HepG2 (cell line): ENCODE data around the gene FASTK. TPM values are rescaled to one million over a fixed set of nuclear protein-coding genes. Genes with fewer than 3 reads are reported as not detected.

ENCODE experiments used
- ATAC-seq: fragments of 200-7000 bp; cut with Tn5 transposase; 3 replicates; pipeline ENCODE4 v1.9.1; 2020; ENCODE audit warnings: mild to moderate bottlenecking, moderate library complexity
- BruUV-seq: library from RNA; stranded (reverse); fragments of 400-500 nt; replicated peaks from 2 replicates; lab custom pipeline; 2021; lab: Mats Ljungman, UMichigan
- CTCF ChIA-PET: fragments of 300-600 bp; formaldehyde crosslinking; extraction: SDS; loops from one replicate; lab custom pipeline; 2021; ENCODE audit warnings: low total read pairs, inconsistent platforms, low intra/inter-chr PET ratio; lab: Yijun Ruan, JAX
- POLR2A ChIA-PET: fragments of 350-600 bp; sonication (Branson Sonifier 250); formaldehyde crosslinking; loops from one replicate; lab custom pipeline; 2020; ENCODE audit warnings: antibody characterized with exemption, inconsistent platforms; lab: Yijun Ruan, JAX
- DNase-seq: peaks from one replicate; pipeline ENCODE4 v3.0.0-alpha.2; 2015; ENCODE audit warnings: low spot score
- FAIRE-seq: peaks from 3 replicates; lab custom pipeline; 2011; peaks lifted over from hg19 to GRCh38; lab: Jason Lieb, UNC
- H2AFZ ChIP-seq: one replicate; pipeline ENCODE4 v1.6.1; 2011; ENCODE audit warnings: low read length, inconsistent platforms
- H3K27ac ChIP-seq: fragments of 300-600 bp; 3 replicates; pipeline ENCODE4 v1.8.0; 2011; ENCODE audit warnings: mixed run types, mild to moderate bottlenecking, mixed read lengths, low read length, inconsistent platforms; ENCODE audit not compliant: insufficient read depth; ENCODE audit errors: extremely low read length
- H3K27me3 ChIP-seq, 2 experiments: fragments of 200-600 bp in 1 of 2; 2 replicates in 1 of 2; 3 replicates in 1 of 2; pipeline versions ENCODE4 v1.6.0 to v1.8.0; 2011; ENCODE audit warnings: low read length in 2 of 2, mild to moderate bottlenecking in 2 of 2, moderate library complexity in 2 of 2, inconsistent platforms in 1 of 2; ENCODE audit not compliant: insufficient read depth in 2 of 2, control insufficient read depth in 1 of 2
- H3K36me3 ChIP-seq, 2 experiments: fragments of 200-600 bp in 1 of 2; replicated peaks in 1 of 2; 2 replicates in 1 of 2; 3 replicates in 1 of 2; pipeline versions ENCODE4 v1.5.1 to v1.8.0; 2011; ENCODE audit warnings: low read length in 2 of 2, inconsistent platforms in 1 of 2; ENCODE audit not compliant: insufficient read depth in 2 of 2, control insufficient read depth in 1 of 2
- H3K4me1 ChIP-seq: 2 replicates; pipeline ENCODE4 v1.5.1; 2012; ENCODE audit warnings: low read length, inconsistent platforms; ENCODE audit not compliant: insufficient read depth
- H3K4me2 ChIP-seq: 2 replicates; pipeline ENCODE4 v1.6.0; 2011; ENCODE audit warnings: low read depth, low read length, inconsistent platforms
- H3K4me3 ChIP-seq, 3 experiments: fragments of 200-600 bp in 1 of 3; sonication (generic), shearing (Covaris generic) in 1 of 3; replicated peaks in 1 of 3; 2 replicates each; pipeline ENCODE4 v1.5.1; 2011 to 2016; ENCODE audit warnings: low read length in 3 of 3, inconsistent platforms in 2 of 3, low read depth in 2 of 3, mild to moderate bottlenecking in 2 of 3, control low read depth in 1 of 3, mixed read lengths in 1 of 3; ENCODE audit not compliant: insufficient read depth in 1 of 3
- H3K79me2 ChIP-seq: one replicate; pipeline ENCODE4 v1.6.1; 2011; ENCODE audit warnings: low read length, inconsistent platforms; ENCODE audit not compliant: insufficient read depth
- H3K9ac ChIP-seq: 2 replicates; pipeline ENCODE4 v1.6.0; 2011; ENCODE audit warnings: mild to moderate bottlenecking, low read depth, low read length, inconsistent platforms; ENCODE audit not compliant: insufficient read depth
- H3K9me3 ChIP-seq: 2 replicates; pipeline ENCODE4 v1.5.1; 2012; ENCODE audit warnings: mild to moderate bottlenecking, low read length
- H4K20me1 ChIP-seq: 2 replicates; pipeline ENCODE4 v1.6.0; 2011; ENCODE audit warnings: inconsistent platforms, mild to moderate bottlenecking, low read length, moderate library complexity; ENCODE audit not compliant: insufficient read depth
- NFYC ChIP-seq: IDR thresholded peaks from 2 replicates; pipeline ENCODE4 v1.6.1; 2016; ENCODE audit warnings: missing genetic modification reagents, missing compliant biosample characterization
- ZFAT ChIP-seq: sonication (generic); formaldehyde crosslinking; conservative IDR thresholded peaks from 2 replicates; pipeline ENCODE4 v1.8.1; 2023; ENCODE audit warnings: missing genetic modification reagents, inconsistent platforms
- WGBS: methylation state at CpG from one replicate; pipeline ENCODE4 v1.1.6; 2017; ENCODE audit warnings: low lambda C conversion rate; 5-methylcytosine and 5-hydroxymethylcytosine counted together
- in situ Hi-C: cut with HindIII; loops from 2 replicates; pipeline ENCODE4 v1.10.0; 2017; ENCODE audit warnings: low pct_unique_long_range_greater_than_20kb; ENCODE audit not compliant: extremely low pct_ligation_motif_present
- intact Hi-C: fragments of 100-400 bp; cut with micrococcal nuclease; formaldehyde crosslinking; loops from one replicate; pipeline ENCODE4 v1.10.0; 2022; ENCODE audit not compliant: unreplicated experiment
- polyA plus RNA-seq, 8 experiments: library from polyadenylated mRNA; depleted of rRNA in 3 of 8; stranded (reverse) in 7 of 8; unstranded in 1 of 8; fragments of >200 nt; fragmentation: Illumina TruSeq in 4 of 8; extraction: Trizol in 4 of 8; gene quantifications; 2 replicates each; pipeline versions ENCODE4 v1.2.1 to v1.2.3, GENCODE V29; 2011 to 2016; ENCODE audit warnings: low read depth in 4 of 8, missing spikeins in 1 of 8, mixed read lengths in 1 of 8; ENCODE audit not compliant: insufficient read depth in 1 of 8
- total RNA-seq, 5 experiments: library from RNA; depleted of rRNA; stranded (reverse); fragments of >200 nt; fragmentation: Illumina TruSeq; extraction: Trizol; gene quantifications; 2 replicates each; pipeline ENCODE4 v1.2.3, GENCODE V29; 2016; ENCODE audit warnings: low read depth in 1 of 5
- TF ChIP-seq, protein P1 (sequence below): sonication (generic); formaldehyde crosslinking; IDR thresholded peaks from 2 replicates; pipeline ENCODE4 v1.4.0; 2020; ENCODE audit warnings: missing genetic modification reagents

Gene FASTK
- total and polyA plus RNA-seq, 2 of the 13 experiments (the other 11 are each of a cell fraction or from before 2014, with no cell fraction given): 52.9 to 55.7 TPM

DNA sequence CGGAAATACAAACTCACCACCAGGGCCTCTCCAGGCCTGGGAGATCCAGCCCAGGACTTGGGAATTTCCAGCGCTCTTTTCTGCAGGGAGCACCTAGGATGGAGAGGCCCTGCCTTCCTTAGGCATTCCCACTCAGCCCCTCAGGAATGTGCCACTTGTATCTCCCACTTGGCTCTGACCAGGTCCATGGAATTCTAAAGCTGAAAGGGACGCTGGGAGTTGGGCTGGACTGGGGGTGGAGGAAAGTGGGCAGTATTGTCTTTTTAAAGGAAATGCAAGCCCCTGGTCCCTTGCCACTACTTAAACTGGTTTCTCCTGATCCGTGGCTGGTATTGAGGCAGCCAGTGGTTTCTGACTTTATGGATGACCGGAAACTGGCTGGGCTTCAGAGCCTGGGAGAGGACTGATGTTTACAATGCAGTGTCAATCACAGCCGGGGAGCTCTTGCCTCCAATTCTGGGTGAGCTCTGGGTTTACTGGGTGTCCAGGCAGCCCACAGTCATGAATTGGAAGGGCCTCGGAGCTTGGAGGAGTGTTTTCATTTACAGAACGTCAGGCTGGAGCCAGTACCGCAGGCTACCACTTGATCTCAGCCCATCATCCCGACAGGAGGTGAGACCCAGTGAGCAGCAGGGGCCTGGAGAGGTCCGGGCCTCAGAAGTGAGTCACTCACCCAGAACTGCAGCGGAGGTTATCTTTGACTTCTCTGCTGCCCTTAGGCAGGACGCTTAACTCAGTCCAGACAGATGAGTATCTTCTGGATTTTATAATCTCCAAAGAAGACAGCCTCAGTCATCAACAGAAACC, 32.9 kb upstream of the FASTK start:
- DNase-seq: no peak
- no peak overlapping the region for H3K27ac ChIP-seq
- H2AFZ ChIP-seq: no peak overlapping the region
- ChIA-PET POLR2A (no interaction called here), CTCF (no interaction called here)
- WGBS: 90% methylated on average over 6 of the region's 13 CpGs
- TF ChIP-seq NFYC (CRISPR knock-in tag) (no peak), ZFAT (CRISPR knock-in tag) (no peak)
- TF ChIP-seq, protein P1, sequence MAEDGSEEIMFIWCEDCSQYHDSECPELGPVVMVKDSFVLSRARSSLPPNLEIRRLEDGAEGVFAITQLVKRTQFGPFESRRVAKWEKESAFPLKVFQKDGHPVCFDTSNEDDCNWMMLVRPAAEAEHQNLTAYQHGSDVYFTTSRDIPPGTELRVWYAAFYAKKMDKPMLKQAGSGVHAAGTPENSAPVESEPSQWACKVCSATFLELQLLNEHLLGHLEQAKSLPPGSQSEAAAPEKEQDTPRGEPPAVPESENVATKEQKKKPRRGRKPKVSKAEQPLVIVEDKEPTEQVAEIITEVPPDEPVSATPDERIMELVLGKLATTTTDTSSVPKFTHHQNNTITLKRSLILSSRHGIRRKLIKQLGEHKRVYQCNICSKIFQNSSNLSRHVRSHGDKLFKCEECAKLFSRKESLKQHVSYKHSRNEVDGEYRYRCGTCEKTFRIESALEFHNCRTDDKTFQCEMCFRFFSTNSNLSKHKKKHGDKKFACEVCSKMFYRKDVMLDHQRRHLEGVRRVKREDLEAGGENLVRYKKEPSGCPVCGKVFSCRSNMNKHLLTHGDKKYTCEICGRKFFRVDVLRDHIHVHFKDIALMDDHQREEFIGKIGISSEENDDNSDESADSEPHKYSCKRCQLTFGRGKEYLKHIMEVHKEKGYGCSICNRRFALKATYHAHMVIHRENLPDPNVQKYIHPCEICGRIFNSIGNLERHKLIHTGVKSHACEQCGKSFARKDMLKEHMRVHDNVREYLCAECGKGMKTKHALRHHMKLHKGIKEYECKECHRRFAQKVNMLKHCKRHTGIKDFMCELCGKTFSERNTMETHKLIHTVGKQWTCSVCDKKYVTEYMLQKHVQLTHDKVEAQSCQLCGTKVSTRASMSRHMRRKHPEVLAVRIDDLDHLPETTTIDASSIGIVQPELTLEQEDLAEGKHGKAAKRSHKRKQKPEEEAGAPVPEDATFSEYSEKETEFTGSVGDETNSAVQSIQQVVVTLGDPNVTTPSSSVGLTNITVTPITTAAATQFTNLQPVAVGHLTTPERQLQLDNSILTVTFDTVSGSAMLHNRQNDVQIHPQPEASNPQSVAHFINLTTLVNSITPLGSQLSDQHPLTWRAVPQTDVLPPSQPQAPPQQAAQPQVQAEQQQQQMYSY (CRISPR knock-in tag): peak; percentile 71; the same call in 1 of the 2 replicates
- no peaks in the 10 kb centered on the region for H3K9me3 ChIP-seq
- peaks cover 8 to 42% of the 10 kb centered on the region in 2 experiments; a peak in 4 of 5 replicates for H3K36me3 ChIP-seq
- H3K9ac ChIP-seq: no peak overlapping the region
- FAIRE-seq: no peak
- H3K79me2 ChIP-seq: peaks cover 24% of the 10 kb centered on the region
- H3K4me2 ChIP-seq: no peak overlapping the region
- no peaks in the 10 kb centered on the region for H3K27me3 ChIP-seq
- BruUV-seq: no TSS peak
- ATAC-seq: no peak
- in situ Hi-C loops (no loop called here), intact Hi-C loops (no loop called here)
- H3K4me1 ChIP-seq: peaks cover 7% of the 10 kb centered on the region
- no peak overlapping the region for H3K4me3 ChIP-seq
- H4K20me1 ChIP-seq: peaks cover 47% of the 10 kb centered on the region
